HCT116 (cell line): ENCODE data around the gene SNED1. TPM values are rescaled to one million over a fixed set of nuclear protein-coding genes. Genes with fewer than 3 reads are reported as not detected.

Experiments used
- ATAC-seq: fragments of 200-7000 bp; cut with Tn5 transposase; 2 replicates; pipeline ENCODE4 v1.9.1; 2020; ENCODE audit warnings: mild to moderate bottlenecking, moderate library complexity
- BruUV-seq: library from RNA; stranded (reverse); fragments of 400-500 nt; replicated peaks from 2 replicates; lab custom pipeline; 2021; lab: Mats Ljungman, UMichigan
- CTCF ChIA-PET: fragments of 300-600 bp; sonication (Branson Sonifier 250); formaldehyde crosslinking; loops from one replicate; lab custom pipeline; 2021; ENCODE audit warnings: antibody characterized with exemption; lab: Charles Lee
- POLR2A ChIA-PET: fragments of 300-600, 350-600 bp; sonication (Branson Sonifier 250); formaldehyde crosslinking; loops from one replicate; lab custom pipeline; 2021; ENCODE audit warnings: antibody characterized with exemption; lab: Charles Lee
- RAD21 ChIA-PET, 2 experiments: fragments of 300-600 bp; sonication (Branson Sonifier 250); formaldehyde crosslinking; loops; one replicate each; lab custom pipeline; 2023; ENCODE audit warnings: low total read pairs in 2 of 2; ENCODE audit not compliant: uncharacterized antibody in 2 of 2, unreplicated experiment in 2 of 2, low non-redundant PET in 1 of 2; lab: Charles Lee
- DNase-seq: peaks from one replicate; pipeline ENCODE4 v3.0.0-alpha.2; 2010; ENCODE audit warnings: low read depth, low spot score
- H2AFZ ChIP-seq: fragments of 200-600 bp; shearing (Covaris generic), sonication (generic); 2 replicates; pipeline ENCODE4 v1.6.1; 2017; ENCODE audit warnings: low read depth, mixed run types, mixed read lengths, antibody characterized with exemption, low read length; ENCODE audit not compliant: poor library complexity, severe bottlenecking
- H3K27ac ChIP-seq: 2 replicates; pipeline ENCODE4 v1.5.1; 2012; ENCODE audit warnings: low read depth, low read length
- H3K27me3 ChIP-seq: fragments of 200-600 bp; sonication (generic); 2 replicates; pipeline ENCODE4 v1.6.1; 2016; ENCODE audit warnings: mixed run types, low read length, mixed read lengths; ENCODE audit not compliant: insufficient read depth
- H3K36me3 ChIP-seq, 2 experiments: fragments of 200-500 bp in 1 of 2; fragments of 200-600 bp in 1 of 2; sonication (Bioruptor generic) in 1 of 2; sonication (generic) in 1 of 2; 2 replicates each; pipeline versions ENCODE4 v1.5.1 to v1.6.1; 2014 to 2016; ENCODE audit warnings: low read length in 2 of 2, inconsistent platforms in 1 of 2, mixed read lengths in 1 of 2, mixed run types in 1 of 2; ENCODE audit not compliant: insufficient read depth in 2 of 2, control insufficient read depth in 1 of 2
- H3K4me1 ChIP-seq, 2 experiments: fragments of 200-600 bp in 1 of 2; sonication (generic) in 1 of 2; 2 replicates each; pipeline versions ENCODE4 v1.5.1 to v1.6.1; 2012 to 2017; ENCODE audit warnings: low read length in 2 of 2, inconsistent platforms in 1 of 2, mild to moderate bottlenecking in 1 of 2, mixed read lengths in 1 of 2, mixed run types in 1 of 2, moderate library complexity in 1 of 2; ENCODE audit not compliant: insufficient read depth in 2 of 2, control insufficient read depth in 1 of 2
- H3K4me2 ChIP-seq: fragments of 200-600 bp; sonication (generic); 2 replicates; pipeline ENCODE4 v1.6.1; 2017; ENCODE audit warnings: mixed run types, low read length, mixed read lengths
- H3K4me3 ChIP-seq, 2 experiments: fragments of 200-600 bp in 1 of 2; sonication (generic) in 1 of 2; replicated peaks in 1 of 2; 2 replicates each; pipeline ENCODE4 v1.5.1; 2011 to 2016; ENCODE audit warnings: low read length in 2 of 2, control low read depth in 1 of 2, low read depth in 1 of 2, mild to moderate bottlenecking in 1 of 2, mixed read lengths in 1 of 2, mixed run types in 1 of 2
- H3K79me2 ChIP-seq: fragments of 200-600 bp; sonication (generic); 2 replicates; pipeline ENCODE4 v1.6.1; 2017; ENCODE audit warnings: mild to moderate bottlenecking, mixed run types, low read length, moderate library complexity, mixed read lengths; ENCODE audit not compliant: insufficient read depth
- H3K9ac ChIP-seq: fragments of 200-600 bp; sonication (generic); 2 replicates; pipeline ENCODE4 v1.6.1; 2016; ENCODE audit warnings: low read length, mixed read lengths
- H3K9me2 ChIP-seq: fragments of 200-600 bp; sonication (generic), shearing (Covaris generic); 2 replicates; pipeline ENCODE4 v1.6.1; 2017; ENCODE audit warnings: mixed run types, mild to moderate bottlenecking, moderate library complexity; ENCODE audit not compliant: insufficient read depth
- H3K9me3 ChIP-seq, 2 experiments: fragments of 200-500 bp in 1 of 2; fragments of 200-600 bp in 1 of 2; sonication (Bioruptor generic) in 1 of 2; sonication (generic) in 1 of 2; 2 replicates each; pipeline ENCODE4 v1.6.1; 2014 to 2017; ENCODE audit warnings: low read length in 2 of 2, mixed read lengths in 2 of 2, inconsistent platforms in 1 of 2, low read depth in 1 of 2, mild to moderate bottlenecking in 1 of 2, mixed run types in 1 of 2, moderate library complexity in 1 of 2; ENCODE audit not compliant: control insufficient read depth in 1 of 2, insufficient read depth in 1 of 2
- H4K20me1 ChIP-seq: fragments of 200-600 bp; sonication (generic), shearing (Covaris generic); 2 replicates; pipeline ENCODE4 v1.6.1; 2017; ENCODE audit warnings: mixed run types, mild to moderate bottlenecking, moderate library complexity; ENCODE audit not compliant: insufficient read depth
- ATF3 ChIP-seq: IDR thresholded peaks from 2 replicates; pipeline ENCODE4 v1.6.1; 2012
- CEBPB ChIP-seq: IDR thresholded peaks from 2 replicates; pipeline ENCODE4 v1.6.1; 2012; ENCODE audit warnings: low read depth
- CTCF ChIP-seq, 3 experiments: fragments of 200-600 bp in 1 of 3; sonication (generic) in 1 of 3; IDR thresholded peaks in 2 of 3; conservative IDR thresholded peaks in 1 of 3; 2 replicates each; pipeline ENCODE4 v1.5.1; 2012 to 2017; ENCODE audit warnings: low read depth in 2 of 3, low read length in 2 of 3, antibody characterized with exemption in 1 of 3, borderline replicate concordance in 1 of 3, control low read depth in 1 of 3, mild to moderate bottlenecking in 1 of 3, mixed read lengths in 1 of 3, mixed run types in 1 of 3, moderate library complexity in 1 of 3; ENCODE audit not compliant: insufficient read depth in 1 of 3
- EGR1 ChIP-seq: IDR thresholded peaks from 2 replicates; pipeline ENCODE4 v1.6.1; 2012; ENCODE audit warnings: low read depth
- ELF1 ChIP-seq: IDR thresholded peaks from 2 replicates; pipeline ENCODE4 v1.6.1; 2012; ENCODE audit warnings: low read depth, borderline replicate concordance
- EZH2 ChIP-seq: fragments of 200-600 bp; sonication (generic); IDR thresholded peaks from 2 replicates; pipeline ENCODE4 v1.6.1; 2017; ENCODE audit warnings: antibody characterized with exemption, mixed run types
- EZH2phosphoT487 ChIP-seq: fragments of 200-600 bp; IDR thresholded peaks from 2 replicates; pipeline ENCODE4 v1.6.1; 2018; ENCODE audit warnings: antibody characterized with exemption, borderline replicate concordance
- JUND ChIP-seq: IDR thresholded peaks from 2 replicates; pipeline ENCODE4 v1.6.1; 2012
- RAD21 ChIP-seq: IDR thresholded peaks from 2 replicates; pipeline ENCODE4 v1.6.1; 2012; ENCODE audit warnings: low read depth, mild to moderate bottlenecking
- REST ChIP-seq: IDR thresholded peaks from 2 replicates; pipeline ENCODE4 v1.6.1; 2012; ENCODE audit warnings: low read depth
- SIN3A ChIP-seq: IDR thresholded peaks from 2 replicates; pipeline ENCODE4 v1.6.1; 2012; ENCODE audit warnings: low read depth
- SP1 ChIP-seq: IDR thresholded peaks from 2 replicates; pipeline ENCODE4 v1.6.1; 2012; ENCODE audit warnings: low read depth
- SRF ChIP-seq: IDR thresholded peaks from 2 replicates; pipeline ENCODE4 v1.6.1; 2012; ENCODE audit warnings: low read depth
- YY1 ChIP-seq: IDR thresholded peaks from 2 replicates; pipeline ENCODE4 v1.6.1; 2011; ENCODE audit warnings: low read length, low read depth, moderate library complexity, mild to moderate bottlenecking; ENCODE audit not compliant: insufficient replicate concordance; ENCODE audit errors: extremely low read depth
- ZBTB33 ChIP-seq: IDR thresholded peaks from 2 replicates; pipeline ENCODE4 v1.6.1; 2011; ENCODE audit warnings: mild to moderate bottlenecking, low read length, moderate library complexity; ENCODE audit not compliant: insufficient replicate concordance; ENCODE audit errors: extremely low read depth
- ZFX ChIP-seq: fragments of 450-650 bp; IDR thresholded peaks from 2 replicates; pipeline ENCODE4 v1.6.1; 2017
- ZNF274 ChIP-seq: fragments of 200-500 bp; sonication (Bioruptor generic); IDR thresholded peaks from 2 replicates; pipeline ENCODE4 v1.6.1; 2014; ENCODE audit warnings: mild to moderate bottlenecking, low read depth, low read length, inconsistent platforms
- intact Hi-C: fragments of 100-400 bp; cut with micrococcal nuclease; formaldehyde crosslinking; loops from 2 replicates; pipeline ENCODE4 v1.10.0; 2022
- total RNA-seq: library from RNA; stranded (reverse); gene quantifications from one replicate; pipeline ENCODE4 v1.2.1, GENCODE V29; 2021; ENCODE audit not compliant: unreplicated experiment

The SNED1 gene
- total RNA-seq, 1 experiment from 2014 or later, result 9.6 TPM

DNA sequence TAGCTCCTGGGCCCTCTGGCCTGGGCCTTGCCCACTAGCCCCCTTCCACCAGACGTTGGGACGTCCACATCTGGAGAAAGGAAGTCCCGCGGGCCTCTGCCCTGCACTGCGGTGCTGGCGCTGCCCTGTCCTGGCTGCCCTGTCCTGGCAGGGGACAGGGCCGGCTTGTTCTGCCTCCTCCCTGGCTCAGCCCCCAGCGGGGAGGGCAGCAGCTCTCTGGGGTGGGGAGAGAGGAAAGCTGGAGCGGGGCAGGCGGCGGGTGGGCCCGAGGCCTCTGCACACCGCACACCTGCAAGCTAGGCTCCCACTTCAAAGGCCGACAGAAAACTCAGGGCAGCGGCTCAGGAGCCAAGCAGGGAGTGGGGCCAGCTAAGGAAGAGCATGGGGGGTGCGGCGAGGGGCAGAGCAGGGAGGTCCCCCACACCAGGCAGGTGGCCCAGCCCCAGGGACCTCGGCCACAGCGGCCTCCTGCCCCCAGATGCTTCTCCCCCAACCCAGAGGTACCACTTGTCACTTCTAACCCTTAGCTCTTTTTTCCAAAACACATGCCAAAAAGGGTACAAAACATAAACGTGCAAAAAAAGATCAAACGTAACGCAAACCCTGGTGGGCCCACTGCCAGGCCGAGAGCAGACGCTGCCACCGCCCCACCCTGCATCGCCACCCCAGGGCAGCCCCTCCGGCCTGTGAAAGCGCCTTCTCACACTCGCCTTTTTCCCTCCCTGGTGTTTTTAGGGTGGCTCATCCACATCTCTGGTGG is 13.5 kb downstream of the SNED1 start:
- H3K27ac ChIP-seq, result no peak overlapping the region
- intact Hi-C loops, result no loop called here
- ATAC-seq, result no peak
- TF ChIP-seq SIN3A (no peak), RAD21 (no peak), SP1 (no peak), CEBPB (no peak), SRF (no peak), YY1 (no peak), CTCF (IDR thresholded peaks at IDR 0.05 in 2 of 3, conservative IDR thresholded peaks at IDR 0.05 in 1 of 3; ENCODE audit: borderline replicate concordance in 1 of 3, insufficient read depth in 1 of 3, low read depth in 2 of 3, low read length in 2 of 3) (no peak), EZH2 (no peak), REST (no peak), ZFX (no peak), ELF1 (no peak), JUND (no peak), ZBTB33 (no peak), ATF3 (no peak), ZNF274 (no peak), EGR1 (no peak), EZH2phosphoT487 (no peak)
- TF ChIP-seq, all 23 proteins: peak for 0
- Histone ChIP-seq H3K4me2 (no peak overlapping the region), H3K36me3 (no peaks in the 10 kb centered on the region), H3K79me2 (no peaks in the 10 kb centered on the region), H3K9me3 (no peaks in the 10 kb centered on the region), H3K4me3 (no peak overlapping the region), H2AFZ (no peak overlapping the region), H4K20me1 (no peaks in the 10 kb centered on the region), H3K9me2 (no peaks in the 10 kb centered on the region), H3K4me1 (no peaks in the 10 kb centered on the region; a peak in 1 of 4 replicates), H3K27me3 (no peaks in the 10 kb centered on the region), H3K9ac (no peak overlapping the region)
- ChIA-PET POLR2A (no interaction called here), CTCF (no interaction called here), RAD21 (no interaction called here)
- no TSS peak for BruUV-seq
- DNase-seq, result no peak
